ENCODE results near the gene C1orf141.
"Not testable (repeated sequence)": the region's sequence is repeated elsewhere in the genome, so short reads cannot be mapped to it uniquely, and the experiment has no call there.

Gene C1orf141

DNA sequence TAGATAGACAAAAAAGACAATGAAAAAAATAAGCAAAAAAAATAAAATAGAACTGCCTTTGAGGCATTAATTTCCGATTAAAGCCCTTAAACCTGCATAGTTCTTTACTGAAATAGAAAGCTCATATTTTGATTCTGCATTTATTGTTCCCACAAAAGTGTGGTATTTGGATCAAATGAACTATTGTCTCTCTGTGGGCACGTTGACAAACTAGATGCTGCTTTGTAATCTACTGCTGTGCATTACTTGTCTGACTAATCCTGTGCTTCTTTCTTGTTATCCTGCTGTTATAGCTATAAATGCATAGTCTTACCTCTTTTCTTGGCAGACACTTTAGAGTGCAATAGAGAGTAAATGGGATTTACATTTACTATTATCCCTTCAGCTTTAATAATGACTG is 49.4 kb downstream of the C1orf141 start:
- no peak for DNase-seq (ENCODE audit: low read depth in 2 of 2)

DNA sequence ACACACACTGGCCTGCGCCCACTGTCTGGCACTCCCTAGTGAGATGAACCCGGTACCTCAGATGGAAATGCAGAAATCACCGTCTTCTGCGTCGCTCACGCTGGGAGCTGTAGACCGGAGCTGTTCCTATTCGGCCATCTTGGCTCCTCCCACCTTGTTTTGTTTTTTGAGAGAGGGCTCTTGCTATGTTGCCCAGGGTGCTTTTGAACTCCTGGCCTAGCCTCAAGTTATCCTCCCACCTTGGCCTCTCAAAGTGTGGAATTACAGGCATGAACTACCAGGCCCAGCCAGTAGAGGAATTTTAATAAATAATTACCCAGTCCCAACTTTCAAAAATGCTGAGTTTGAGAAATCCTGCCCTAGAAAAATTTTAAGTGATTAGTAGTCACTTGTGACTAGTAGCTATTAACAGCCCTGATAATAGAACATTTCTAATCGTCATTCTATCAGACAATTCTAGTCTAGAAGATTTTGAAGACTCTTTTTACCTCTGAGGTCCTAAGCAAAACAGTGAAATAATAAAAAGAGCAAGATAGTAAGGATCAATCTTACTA is 49.9 kb downstream of the C1orf141 start:
- DNase-seq (ENCODE audit: low read depth in 2 of 2) = no peak

DNA sequence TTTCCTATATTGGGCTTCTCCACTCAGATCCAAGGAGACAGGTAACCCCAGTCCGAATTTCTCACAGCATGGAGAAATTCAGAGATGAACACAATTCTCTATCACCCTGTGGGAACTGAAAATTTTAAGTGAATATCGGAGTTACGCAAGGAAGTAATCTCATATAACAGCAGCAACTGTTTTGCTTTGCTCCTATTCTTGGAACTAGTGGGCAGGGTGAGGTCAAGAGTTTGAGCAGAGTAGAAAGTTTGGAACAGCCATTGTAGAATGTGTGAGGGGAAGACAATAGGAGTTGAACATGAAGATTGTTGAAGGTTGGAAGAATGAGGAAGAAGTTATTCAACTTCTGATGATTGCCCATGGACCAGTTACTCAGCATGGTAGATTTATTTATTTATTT is 56.5 kb downstream of the C1orf141 start:
- DNase-seq (ENCODE audit: low read depth in 2 of 2) = no peak

DNA sequence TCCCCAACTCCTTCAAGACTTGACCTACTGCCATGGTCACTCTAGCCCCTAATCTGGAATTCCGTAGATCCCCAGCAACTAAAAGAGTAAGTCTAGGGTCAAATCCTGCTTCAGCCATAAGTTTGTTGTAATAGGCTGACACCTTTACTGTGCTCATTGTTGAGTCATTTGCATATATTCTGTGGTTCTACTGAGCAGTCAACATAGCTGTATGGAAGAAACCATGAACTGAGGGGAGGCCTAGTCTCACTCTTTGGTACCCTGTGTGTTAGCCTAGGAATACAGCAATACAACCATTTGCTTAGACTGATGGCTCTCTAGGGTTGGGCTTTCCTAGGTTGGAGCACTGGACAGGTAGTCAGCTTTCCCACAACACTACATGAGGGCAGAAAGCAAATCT is 57.2 kb downstream of the C1orf141 start:
- DNase-seq (ENCODE audit: low read depth in 2 of 2) = no peak

DNA sequence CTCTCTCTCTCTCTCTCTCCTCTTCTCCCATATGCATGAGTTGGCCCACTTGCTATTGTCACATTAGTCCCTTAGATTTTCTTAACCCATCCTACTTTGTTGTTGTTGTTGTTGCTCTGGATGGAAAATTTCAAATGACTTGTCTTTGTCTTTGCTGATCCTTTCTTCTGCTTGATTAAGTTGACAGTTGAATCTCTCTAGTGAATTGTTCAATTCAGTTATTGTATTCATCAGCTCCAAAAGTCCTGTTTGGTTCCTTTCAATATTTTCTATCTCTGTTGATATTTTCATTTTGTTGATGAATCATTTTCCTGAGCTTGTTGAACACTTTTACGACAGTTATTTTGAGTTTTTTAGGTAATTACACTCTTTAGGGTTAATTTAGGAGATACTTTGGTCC is 62.0 kb downstream of the C1orf141 start:
- DNase-seq (ENCODE audit: low read depth in 2 of 2) = no peak

DNA sequence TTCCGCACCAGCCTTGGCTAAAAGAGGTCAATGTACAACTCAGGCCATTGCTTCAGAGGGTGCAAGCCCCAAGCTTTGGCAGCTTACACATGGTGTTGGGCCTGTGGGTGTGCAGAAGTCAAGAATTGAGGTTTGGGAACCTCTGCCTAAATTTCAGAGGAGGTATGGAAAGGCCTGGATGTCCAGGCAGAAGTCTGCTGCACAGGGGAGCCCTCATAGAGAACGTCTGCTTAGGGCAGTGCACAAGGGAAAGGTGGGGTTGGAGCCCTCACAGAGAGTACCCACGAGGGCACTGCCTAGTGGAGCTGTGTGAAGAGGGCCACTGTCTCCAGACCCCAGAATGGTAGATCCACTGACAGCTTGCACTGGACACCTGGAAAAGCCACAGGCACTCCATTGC is 67.1 kb downstream of the C1orf141 start:
- DNase-seq (ENCODE audit: low read depth in 2 of 2) = not testable (repeated sequence)

DNA sequence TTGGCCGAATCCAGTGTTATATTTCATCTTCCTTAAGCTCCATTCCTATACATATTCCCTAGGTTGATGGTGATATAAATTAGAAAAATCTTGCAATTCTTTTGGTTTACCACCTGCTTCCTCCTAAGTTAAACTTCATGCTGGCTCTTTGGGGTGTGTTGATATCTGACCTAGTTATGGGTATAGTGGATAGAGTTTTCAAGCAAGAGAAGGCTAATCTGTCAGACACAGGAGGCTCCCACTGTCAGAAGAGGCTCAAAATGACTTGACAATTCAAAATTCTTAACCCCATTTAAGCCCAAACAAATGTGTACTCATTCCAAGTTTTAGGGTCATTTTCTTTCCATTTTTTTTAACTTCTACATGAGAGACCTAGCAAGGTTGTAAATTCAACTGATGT is 72.4 kb downstream of the C1orf141 start:
- no peak for DNase-seq (ENCODE audit: low read depth in 2 of 2)

DNA sequence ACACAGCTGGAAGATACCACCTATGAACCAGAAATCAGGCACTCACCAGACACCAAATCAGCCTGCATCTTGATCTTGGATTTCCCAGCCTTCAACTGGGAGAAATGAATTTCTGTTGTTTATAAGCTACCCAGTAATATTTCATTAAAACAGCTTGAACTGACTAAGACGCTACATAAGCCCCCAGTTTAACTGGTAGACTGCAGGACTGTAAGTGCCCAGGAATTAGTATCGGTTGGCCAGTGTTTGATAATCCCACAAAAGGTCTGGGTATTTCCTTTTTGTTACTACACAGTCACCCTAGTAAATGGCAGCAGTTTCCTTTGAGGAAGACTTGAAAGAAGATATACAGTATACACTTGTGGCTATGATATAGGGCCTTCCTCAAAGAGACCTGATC is 73.5 kb downstream of the C1orf141 start:
- no peak for DNase-seq (ENCODE audit: low read depth in 2 of 2)

DNA sequence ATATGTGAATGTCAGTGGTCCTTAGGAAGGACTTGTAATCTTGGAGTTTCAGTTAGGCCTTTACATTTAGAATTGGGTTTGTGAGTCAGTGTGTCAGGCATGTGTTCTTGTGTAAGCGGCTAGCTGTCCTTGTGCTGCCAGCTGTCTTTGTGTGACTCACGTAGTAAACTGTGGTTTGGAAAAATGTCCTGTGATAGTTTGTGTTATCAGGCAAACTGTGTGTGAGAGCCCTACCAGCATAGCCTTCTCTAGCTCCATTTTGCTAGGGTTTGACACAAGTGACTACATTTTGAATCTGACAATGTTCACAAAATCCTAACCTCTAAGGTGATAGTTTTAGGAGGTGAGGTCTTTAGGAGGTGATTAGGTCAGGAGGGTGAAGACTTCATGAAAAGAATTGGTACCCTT is 74.0 kb downstream of the C1orf141 start:
- DNase-seq (ENCODE audit: low read depth in 2 of 2) = no peak

DNA sequence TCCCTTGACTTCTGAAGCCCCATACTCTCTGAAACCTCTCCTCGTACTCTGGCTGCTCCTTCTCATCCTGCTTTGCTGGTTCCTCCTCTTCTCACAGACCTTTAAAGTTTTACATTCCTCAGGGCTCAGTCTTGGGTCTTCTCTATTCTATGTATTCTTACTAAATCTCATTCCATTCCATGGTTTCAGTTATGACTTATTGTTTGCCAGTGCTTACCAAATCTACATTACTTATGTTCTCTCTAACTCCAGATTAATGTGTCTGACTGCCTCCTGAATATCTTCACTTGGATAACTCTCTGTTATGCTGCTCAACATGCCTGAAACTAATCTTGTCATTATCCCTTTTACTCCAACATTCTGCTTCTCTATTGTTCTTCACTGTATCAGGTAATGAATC is 75.4 kb downstream of the C1orf141 start:
- DNase-seq (ENCODE audit: low read depth in 2 of 2) = no peak

DNA sequence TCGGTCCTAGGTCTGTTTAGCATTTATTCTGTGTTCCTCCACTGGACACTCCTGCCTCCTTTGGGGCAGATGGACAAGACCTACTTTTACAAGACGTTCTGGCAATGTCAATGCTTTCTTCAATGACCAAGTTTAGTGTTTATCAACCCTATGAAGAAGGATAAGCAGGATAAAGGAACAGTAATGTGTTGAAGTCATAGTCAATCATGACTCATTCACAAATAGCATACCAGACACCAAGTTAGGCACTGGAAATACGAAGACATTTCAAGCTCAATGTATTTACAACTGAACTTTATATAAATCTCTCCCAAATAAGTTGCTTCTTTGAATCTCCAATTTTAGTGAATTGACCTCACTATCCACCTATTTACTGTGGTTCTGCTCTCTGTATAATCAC is 76.0 kb downstream of the C1orf141 start:
- no peak for DNase-seq (ENCODE audit: low read depth in 2 of 2)

DNA sequence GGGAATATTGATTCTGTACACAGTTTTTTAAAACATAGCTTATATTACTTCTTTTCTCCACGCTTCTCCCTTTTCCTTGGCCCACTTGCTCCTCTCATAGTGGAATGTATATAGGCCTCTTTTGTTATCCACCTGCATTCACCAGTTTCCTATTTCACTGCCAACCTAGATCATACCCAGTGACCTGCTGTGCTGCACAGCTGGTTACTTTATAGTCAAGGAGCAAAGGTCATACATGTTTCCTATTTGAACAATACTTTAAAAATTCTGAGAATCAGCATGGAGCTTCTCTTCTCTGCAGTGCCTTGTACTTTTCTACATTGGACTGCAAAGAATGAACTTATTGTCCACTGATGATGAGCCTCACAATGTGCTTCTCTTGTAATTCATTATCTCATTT is 76.5 kb downstream of the C1orf141 start:
- no peak for DNase-seq (ENCODE audit: low read depth in 2 of 2)

DNA sequence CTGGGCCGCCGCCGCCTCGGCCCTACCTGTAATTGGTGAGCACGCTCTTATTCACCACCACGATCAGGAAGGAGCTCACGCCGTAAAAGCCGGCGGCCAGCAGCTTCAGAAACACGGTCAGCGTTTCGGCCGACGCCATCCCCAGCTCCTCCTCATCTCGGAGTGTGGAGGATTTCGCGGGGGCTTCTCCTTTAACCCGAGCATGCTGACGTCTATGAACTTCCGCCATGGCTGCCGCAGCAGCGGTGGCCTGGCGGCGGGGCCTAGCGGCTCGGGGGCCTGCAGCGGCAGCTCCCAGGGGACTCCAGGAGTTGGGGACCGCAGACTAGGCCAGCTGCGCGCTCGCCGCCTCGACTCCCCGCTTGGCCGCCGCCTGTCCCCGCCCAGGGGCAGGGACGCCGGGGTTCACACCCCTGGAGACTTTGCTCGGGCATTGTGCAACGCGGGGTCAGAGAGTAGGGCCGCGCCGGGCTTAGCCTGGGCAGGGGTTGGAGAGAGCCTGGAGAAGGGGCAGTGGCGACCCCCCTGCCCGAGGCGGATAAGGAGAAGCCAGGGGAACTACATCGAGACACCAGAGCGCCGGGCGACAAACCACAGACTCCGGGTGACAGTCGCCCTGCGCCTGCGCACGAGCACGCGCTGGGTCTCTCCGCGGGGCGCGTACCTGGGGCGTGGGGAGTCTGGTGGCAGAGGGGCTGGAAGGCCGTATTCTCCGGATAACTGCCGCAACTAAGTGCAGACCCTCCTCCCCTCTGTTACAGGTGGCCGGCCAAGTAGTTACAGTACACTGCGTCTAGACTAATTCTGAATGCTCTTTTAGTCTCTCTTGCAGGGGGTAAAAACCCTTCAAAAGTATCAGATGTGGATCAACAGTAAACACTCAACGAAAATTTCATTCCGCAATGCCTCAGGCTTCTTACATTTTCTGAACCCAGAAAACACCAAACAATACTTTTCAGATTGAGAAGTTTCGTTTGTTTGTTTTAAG is 80.7 kb downstream of the C1orf141 start, which contains the start of gene SLC35D1:
SLC35D1 (minus strand) TSS at position 364 of the 988 bp plus-strand sequence; CDS start at position 229, 135 bp downstream.
- peak; percentile 45 to 60 for DNase-seq (ENCODE audit: low read depth in 2 of 2)

DNA sequence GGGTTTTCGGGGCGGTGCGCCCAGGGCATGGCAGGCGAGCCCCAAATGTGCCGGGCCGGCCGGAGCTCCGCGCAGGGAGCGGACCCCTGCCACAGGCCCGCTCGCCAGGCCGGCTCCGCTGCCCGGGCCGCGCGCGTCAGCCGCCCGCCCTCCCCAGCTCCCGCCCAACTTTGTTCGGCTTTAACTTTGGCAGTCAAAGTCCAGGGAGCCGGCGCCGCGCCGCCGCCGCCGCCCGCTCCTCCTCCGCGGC is 81.3 kb downstream of the C1orf141 start:
- peak in 1 of 2 donors; percentile 2 for DNase-seq (ENCODE audit: low read depth in 2 of 2)

DNA sequence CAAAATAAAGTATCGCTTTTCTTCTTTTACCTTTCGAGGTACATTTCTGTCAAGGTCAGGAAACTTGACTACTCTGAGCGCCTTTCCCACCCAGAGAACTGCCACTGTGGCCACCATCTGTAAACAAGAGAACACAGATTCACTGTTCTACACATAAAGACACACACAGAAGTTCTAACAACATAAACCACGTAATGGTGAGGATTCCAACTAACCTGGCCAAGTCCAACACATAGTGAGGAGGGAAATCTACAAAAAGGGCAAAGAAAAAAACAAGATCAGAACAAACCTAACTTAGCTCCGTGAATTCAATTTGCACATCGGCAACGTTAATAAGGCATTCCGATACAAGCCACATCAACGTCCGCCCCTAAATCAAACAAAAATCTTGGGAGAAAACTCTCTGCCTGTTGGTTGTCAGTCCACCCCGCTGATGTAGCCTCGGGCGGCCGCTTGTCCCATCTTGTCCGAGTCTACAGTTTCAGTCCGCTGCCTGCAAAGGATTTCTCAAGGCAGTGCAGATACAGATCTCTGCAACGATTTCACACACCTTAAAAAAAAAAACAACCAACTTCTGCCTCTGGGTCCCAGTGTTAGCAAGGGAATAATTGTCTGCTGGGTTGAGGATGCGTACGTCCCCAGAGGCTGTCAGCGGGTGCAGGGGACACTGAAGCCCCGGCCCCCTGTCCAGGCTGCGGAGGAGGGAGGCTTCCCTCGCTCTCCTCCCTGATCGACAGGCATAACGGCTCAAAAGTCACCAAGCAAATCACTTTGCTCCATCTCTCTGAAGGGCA is 81.8 kb downstream of the C1orf141 start:
- no peak for DNase-seq (ENCODE audit: low read depth in 2 of 2)

DNA sequence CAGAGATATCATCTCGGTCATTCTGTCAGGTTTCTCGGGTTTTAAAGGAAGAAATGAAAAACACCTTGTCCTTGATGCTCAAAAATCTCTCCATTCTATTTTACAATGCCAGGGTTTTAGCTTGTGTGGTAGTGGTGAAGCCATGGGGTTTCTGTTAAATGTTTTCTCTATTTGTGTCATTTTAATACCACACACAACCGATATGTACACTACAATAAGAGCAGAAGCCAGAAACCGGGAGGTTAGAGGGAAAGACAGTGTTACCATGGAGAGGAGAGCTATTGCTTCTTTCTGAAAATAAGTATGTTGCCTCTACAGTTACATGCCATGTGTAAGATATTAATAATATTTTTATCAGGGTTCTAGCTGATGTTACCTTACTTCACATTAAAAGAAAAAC is 83.6 kb downstream of the C1orf141 start:
- DNase-seq (ENCODE audit: low read depth in 2 of 2) = no peak

DNA sequence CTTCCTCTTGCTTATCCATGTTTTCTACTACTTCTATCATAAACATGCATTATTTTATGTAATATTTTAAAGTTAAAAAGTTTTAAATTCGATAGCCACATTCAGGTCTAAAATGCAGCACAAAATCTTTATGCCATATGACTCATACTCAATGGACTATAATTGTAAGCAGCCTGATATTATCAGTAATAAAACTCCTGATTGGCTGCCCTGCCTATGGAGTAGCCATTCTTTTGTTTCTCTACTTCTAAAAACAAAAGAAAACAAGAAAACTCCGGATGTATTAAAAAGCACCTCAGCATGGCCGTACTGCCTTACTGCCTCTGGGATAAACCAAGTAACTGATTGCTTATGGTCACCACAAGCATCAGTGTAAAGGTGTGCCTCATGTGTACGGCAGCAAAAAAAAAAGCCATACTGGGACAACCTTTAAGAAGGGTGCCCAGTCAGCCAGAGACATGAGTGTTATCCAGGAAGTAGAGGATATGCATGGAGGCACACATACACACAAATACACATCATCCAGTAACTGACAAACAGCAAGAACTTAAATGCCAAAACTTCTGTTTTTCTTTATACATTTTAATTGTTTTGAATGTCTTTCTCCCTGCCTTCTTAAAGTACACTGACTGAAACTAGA is 90.0 kb downstream of the C1orf141 start:
- DNase-seq (ENCODE audit: low read depth in 2 of 2) = no peak

DNA sequence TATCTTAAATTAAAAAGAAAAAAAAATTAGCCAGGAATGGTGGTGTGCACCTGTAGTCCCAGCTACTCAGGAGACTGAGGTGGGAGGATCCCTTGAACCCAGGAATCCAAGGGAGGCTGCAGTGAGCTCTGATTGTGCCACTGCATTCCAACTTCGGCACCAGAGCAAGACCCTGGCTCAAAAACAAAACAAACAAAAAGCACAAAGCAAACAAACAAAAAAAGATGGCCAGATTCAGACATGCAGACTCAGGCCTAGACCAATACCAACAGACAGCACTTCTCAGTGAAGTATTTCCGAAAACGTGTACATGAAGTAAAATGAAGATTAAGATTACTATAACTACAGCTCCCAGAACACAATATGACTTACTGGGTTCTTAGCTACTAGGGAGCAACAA is 91.4 kb downstream of the C1orf141 start:
- DNase-seq (ENCODE audit: low read depth in 2 of 2) = no peak
